Mucosa of descending colon (tissue), 3 donors: ENCODE data around the gene PLEKHM3. TPM values are rescaled to one million over a fixed set of nuclear protein-coding genes. Genes with fewer than 3 reads are reported as not detected.

Source experiments
- ATAC-seq: fragments of 200-7000 bp; cut with Tn5 transposase; one replicate; pipeline ENCODE4 v1.9.1; 2020; ENCODE audit warnings: mild to moderate bottlenecking, moderate library complexity
- DNase-seq, 3 donors: peaks; one replicate each; pipeline ENCODE4 v3.0.0-alpha.2; 2020
- H3K36me3 ChIP-seq: fragments of 200-600 bp; one replicate; pipeline ENCODE4 v1.8.0; 2021; ENCODE audit warnings: low read depth, mild to moderate bottlenecking
- H3K4me1 ChIP-seq: fragments of 200-600 bp; one replicate; pipeline ENCODE4 v1.8.0; 2021; ENCODE audit warnings: low read depth, mild to moderate bottlenecking
- H3K4me3 ChIP-seq: fragments of 200-600 bp; one replicate; pipeline ENCODE4 v1.8.0; 2021; ENCODE audit warnings: mild to moderate bottlenecking
- H3K9me3 ChIP-seq: fragments of 200-600 bp; one replicate; pipeline ENCODE4 v1.8.0; 2021; ENCODE audit warnings: mild to moderate bottlenecking
- CTCF ChIP-seq: fragments of 200-600 bp; IDR thresholded peaks from one replicate; pipeline ENCODE4 v1.8.0; 2022; ENCODE audit warnings: antibody characterized with exemption, mild to moderate bottlenecking
- intact Hi-C, 2 donors: fragments of 100-400 bp; cut with DNase I in 1 of 2; cut with micrococcal nuclease in 1 of 2; formaldehyde crosslinking; loops; one replicate each; pipeline versions ENCODE4 v1.11.0 to v1.11.1; 2022; cut with DNase I, micrococcal nuclease
- total RNA-seq, 3 donors: library from RNA; stranded (reverse); fragmentation: NEBNext Ultra II Directional in 2 of 3; extraction: Animal tissue kit (Norgen Biotek cat#: 25700) in 2 of 3; gene quantifications; one replicate each; pipeline versions ENCODE4 v1.2.1 to v1.2.4, GENCODE V29; 2021 to 2023
- donor health status: DM: no; HTN: no; CAD: no; lungs with moderate emphysema.
- donor health status: DM: no; HTN: no; CAD: no.
- donor health status: DM: no; HTN: yes; CAD: no.

The PLEKHM3 gene
- total RNA-seq, 3 donors from 2014 or later = 9.7 to 21.1 (median 12.9) TPM

GRCh38 chr2:208010506-208010905, 14.8 kb downstream of the PLEKHM3 start:
- Histone ChIP-seq H3K4me3 (no peak overlapping the region), H3K36me3 (no peaks in the 10 kb centered on the region), H3K9me3 (no peaks in the 10 kb centered on the region), H3K4me1 (peaks cover 18% of the 10 kb centered on the region)
- no peak for TF ChIP-seq CTCF
- intact Hi-C loops = no loop called here
- ATAC-seq (peak; percentile 34), DNase-seq (no peak)

- Histone ChIP-seq H3K9me3 (no peaks in the 10 kb centered on the region), H3K4me3 (no peak overlapping the region), H3K36me3 (no peaks in the 10 kb centered on the region), H3K4me1 (no peaks in the 10 kb centered on the region)
- intact Hi-C loops = no loop called here
- no peak for ATAC-seq
- no peak for DNase-seq
- TF ChIP-seq CTCF = no peak
These were observed 18.5 kb downstream of the PLEKHM3 start for GRCh38 chr2:208006833-208007232.

- Histone ChIP-seq H3K4me1 (no peaks in the 10 kb centered on the region), H3K36me3 (no peaks in the 10 kb centered on the region), H3K9me3 (no peaks in the 10 kb centered on the region), H3K4me3 (no peak overlapping the region)
- DNase-seq = no peak
- TF ChIP-seq CTCF = no peak
- intact Hi-C loops = no loop called here
- no peak for ATAC-seq
These were observed 19.0 kb downstream of the PLEKHM3 start for GRCh38 chr2:208006337-208006736.

- TF ChIP-seq CTCF = no peak
- Histone ChIP-seq H3K4me3 (no peak overlapping the region), H3K4me1 (no peaks in the 10 kb centered on the region), H3K9me3 (no peaks in the 10 kb centered on the region), H3K36me3 (no peaks in the 10 kb centered on the region)
- no peak for ATAC-seq
- no peak for DNase-seq
- intact Hi-C loops = no loop called here
These were observed 23.4 kb downstream of the PLEKHM3 start for GRCh38 chr2:208001924-208002323.

GRCh38 chr2:208000701-208001395, 24.5 kb downstream of the PLEKHM3 start:
- H3K4me1 ChIP-seq = no peaks in the 10 kb centered on the region

More at GRCh38 chr2:208000701-208001395, 24.5 kb downstream of the PLEKHM3 start:
- intact Hi-C loops = no loop called here
- no peaks in the 10 kb centered on the region for H3K36me3 ChIP-seq
- no peak overlapping the region for H3K4me3 ChIP-seq
- no peak for TF ChIP-seq CTCF
- no peaks in the 10 kb centered on the region for H3K9me3 ChIP-seq
- no peak for ATAC-seq
- no peak for DNase-seq
